Measurements from ENCODE around the gene SPTBN5. TPM values are rescaled to one million over a fixed set of nuclear protein-coding genes. Genes with fewer than 3 reads are reported as not detected.

SPTBN5 gene
- total RNA-seq, 2 experiments from 2014 or later, result 0.17 to 0.32 TPM

DNA sequence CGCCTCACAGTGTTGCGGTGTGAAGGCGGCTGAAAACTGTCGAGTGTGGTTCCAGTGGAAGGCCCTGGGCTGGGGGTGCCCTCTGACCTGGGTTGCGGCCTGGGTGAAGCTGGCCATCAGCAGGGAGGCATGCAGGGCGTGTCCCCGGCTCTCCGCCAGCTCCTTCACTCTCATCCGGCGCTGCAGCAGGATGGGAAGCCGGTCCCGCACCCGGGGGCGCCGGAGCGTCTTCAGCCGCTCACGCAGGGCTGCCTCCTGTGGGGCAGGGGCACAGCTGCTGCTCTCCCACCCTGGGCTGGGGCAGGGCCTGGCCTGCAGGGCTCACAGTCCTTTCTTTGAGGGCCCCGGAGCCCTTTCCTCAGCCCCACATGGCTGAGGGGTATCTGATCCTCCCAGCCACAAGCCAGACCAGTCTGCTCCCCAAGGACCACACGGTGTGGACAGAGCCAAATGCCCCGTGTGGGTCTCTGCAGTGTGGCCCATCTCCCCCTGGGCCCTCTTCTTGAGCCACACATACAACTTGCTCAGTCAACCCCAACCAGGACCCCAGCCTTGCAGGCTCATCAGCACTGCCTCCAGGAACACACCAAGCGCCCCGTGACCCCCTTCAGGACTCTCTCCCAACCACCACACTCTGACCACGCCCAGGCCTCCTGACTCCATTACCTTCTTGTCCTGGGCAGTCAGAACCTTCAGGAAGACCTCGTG is 26.8 kb downstream of the SPTBN5 start:
- peaks cover 8% of the 10 kb centered on the region for H3K4me1 Mint-ChIP-seq (ENCODE audit: low read depth)
- no peaks in the 10 kb centered on the region for H3K36me3 Mint-ChIP-seq (ENCODE audit: low read depth)
- no peak for DNase-seq
- H3K27ac Mint-ChIP-seq, result no peak overlapping the region
- H3K27me3 Mint-ChIP-seq (ENCODE audit: low read depth), result no peaks in the 10 kb centered on the region
- no peak overlapping the region for H3K4me3 Mint-ChIP-seq
- intact Hi-C loops (cut with micrococcal nuclease), result no loop called here
- H3K9me3 Mint-ChIP-seq, result no peaks in the 10 kb centered on the region
- CTCF ChIA-PET, result no interaction called here

DNA sequence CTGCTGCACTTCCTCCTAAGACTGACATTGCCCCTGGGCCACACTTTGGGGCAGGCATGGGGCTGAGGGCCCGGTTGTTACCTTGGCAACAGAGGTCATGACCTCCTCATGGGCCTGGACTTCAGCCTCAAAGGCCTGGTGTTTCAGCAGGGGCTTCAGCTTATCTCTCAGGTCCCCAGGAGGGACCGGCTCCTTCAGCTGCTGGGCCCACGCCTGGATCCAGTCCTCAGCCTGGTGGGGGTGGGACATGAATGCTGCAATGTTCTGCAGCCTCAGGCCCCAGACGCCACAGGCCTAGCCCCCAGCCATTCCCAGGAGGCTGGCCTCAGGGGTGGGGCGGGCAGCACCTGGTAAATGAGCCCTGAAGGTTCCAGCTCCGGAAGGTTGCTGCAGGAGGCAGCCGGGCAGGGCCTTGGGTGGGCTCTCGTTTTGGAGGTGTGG is 27.6 kb downstream of the SPTBN5 start:
- no peaks in the 10 kb centered on the region for H3K9me3 Mint-ChIP-seq
- no peak overlapping the region for H3K27ac Mint-ChIP-seq
- H3K36me3 Mint-ChIP-seq (ENCODE audit: low read depth), result no peaks in the 10 kb centered on the region
- intact Hi-C loops (cut with micrococcal nuclease), result no loop called here
- DNase-seq, result no peak
- H3K4me1 Mint-ChIP-seq (ENCODE audit: low read depth), result peaks cover 8% of the 10 kb centered on the region
- CTCF ChIA-PET, result no interaction called here
- no peaks in the 10 kb centered on the region for H3K27me3 Mint-ChIP-seq (ENCODE audit: low read depth)
- no peak overlapping the region for H3K4me3 Mint-ChIP-seq

DNA sequence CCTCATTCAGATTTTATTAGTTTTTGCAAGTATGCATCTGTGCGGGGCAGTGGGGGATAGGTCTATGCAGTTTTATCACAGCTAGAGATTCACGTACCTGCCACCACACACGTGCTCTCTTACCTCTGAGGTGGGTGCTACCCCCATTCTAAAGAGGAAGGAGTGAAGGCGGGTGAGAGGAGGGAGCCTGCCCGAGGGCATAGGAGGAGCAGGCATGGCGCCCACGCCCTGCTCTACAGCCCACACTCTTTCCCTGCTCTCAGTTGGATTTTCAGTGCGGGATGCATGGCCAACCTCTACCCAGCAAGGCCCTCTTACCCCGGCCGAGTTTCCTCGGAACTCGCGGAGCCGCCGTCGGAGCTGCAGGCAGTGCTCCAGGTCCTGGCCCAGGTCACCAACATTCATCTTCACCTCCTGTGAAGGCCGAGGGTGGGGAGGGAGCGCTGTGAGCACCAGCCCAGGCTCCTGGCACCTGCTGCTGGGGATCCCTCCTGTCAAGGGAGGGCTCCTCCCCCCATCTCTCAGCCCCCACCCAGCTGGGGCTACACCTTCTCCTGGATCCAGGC is 28.3 kb downstream of the SPTBN5 start:
- H3K9me3 Mint-ChIP-seq, result no peaks in the 10 kb centered on the region
- no peaks in the 10 kb centered on the region for H3K27me3 Mint-ChIP-seq (ENCODE audit: low read depth)
- CTCF ChIA-PET, result interaction anchor here (0.5 kb wide), 1 partner anchor 50 kb away, joined by 3 read pairs; no protein-coding TSS in a partner anchor

DNA sequence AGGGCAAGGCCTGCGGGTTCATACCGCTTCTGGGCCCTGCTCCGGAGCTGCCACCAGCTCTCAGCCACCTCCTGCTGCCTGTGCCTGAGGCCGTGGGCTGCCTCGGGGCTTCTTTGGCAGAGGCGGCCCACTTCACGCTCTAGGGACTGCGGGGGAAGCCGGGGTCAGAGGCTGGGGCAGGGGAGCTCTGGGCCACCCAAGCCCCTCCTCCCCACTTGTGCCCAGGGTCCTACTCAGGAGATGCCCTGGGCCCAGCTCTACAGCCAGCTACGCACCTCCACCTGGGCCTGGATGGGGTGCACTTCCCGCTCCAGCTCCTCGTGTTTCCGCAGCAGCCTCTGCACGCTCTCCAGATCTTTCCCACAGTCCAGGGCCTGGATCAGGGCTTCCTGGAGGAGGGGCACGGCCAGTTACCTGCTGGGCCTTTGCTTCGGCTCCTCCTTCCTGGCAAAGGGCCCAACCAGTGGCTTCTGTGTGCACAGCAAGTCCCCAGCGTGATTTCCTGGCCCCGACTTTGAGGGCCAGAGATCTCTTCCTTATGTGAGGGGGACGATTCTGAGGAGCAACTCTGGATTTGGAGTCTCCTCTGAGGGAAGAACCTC is 31.2 kb downstream of the SPTBN5 start:
- Mint-ChIP-seq H3K27ac (no peak overlapping the region), H3K4me3 (no peak overlapping the region), H3K36me3 (ENCODE audit: low read depth) (no peaks in the 10 kb centered on the region), H3K4me1 (ENCODE audit: low read depth) (peaks cover 8% of the 10 kb centered on the region), H3K27me3 (ENCODE audit: low read depth) (no peaks in the 10 kb centered on the region), H3K9me3 (no peaks in the 10 kb centered on the region)
- CTCF ChIA-PET, result interaction anchor here (2.0 kb wide), 1 partner anchor 42 kb away, joined by 5 read pairs; no protein-coding TSS in a partner anchor
- intact Hi-C loops (cut with micrococcal nuclease), result no loop called here
- no peak for DNase-seq

More for the DNA sequence above, 28.3 kb downstream of the SPTBN5 start:
- peaks cover 4% of the 10 kb centered on the region for H3K4me1 Mint-ChIP-seq (ENCODE audit: low read depth)
- no peak for DNase-seq
- H3K27ac Mint-ChIP-seq, result no peak overlapping the region
- no peak overlapping the region for H3K4me3 Mint-ChIP-seq
- H3K36me3 Mint-ChIP-seq (ENCODE audit: low read depth), result no peaks in the 10 kb centered on the region
- intact Hi-C loops (cut with micrococcal nuclease), result no loop called here

DNA sequence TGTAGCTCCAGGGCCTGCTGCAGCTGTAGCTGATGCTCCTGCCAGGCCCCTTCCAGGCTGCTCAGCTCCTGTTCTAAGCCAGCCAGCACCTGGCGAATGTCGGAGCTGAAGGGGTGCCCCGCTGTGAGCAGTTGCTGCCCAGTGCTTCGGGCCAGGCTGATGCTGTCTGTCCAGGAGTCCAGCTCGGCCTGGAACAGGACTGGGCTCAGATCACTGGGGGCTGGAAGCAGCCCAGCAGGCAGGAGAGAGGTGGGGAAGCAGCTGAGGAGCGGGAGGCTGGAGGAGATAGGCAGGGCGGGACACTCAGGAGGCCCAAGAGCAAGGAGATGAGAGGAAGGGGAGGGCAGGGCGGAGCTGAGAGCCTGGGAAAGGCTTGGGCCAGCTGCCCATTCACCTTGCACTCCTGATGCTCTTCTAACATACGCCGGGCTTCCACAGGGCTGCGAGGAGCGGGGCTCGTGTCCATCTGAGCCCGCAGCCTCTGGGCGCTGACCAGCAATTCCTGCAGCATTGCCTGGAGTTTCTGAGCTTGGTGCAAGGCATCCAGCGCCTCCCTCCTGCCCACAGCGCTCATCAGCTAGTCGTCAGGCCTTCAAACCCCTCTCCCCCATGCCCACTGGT is 32.0 kb downstream of the SPTBN5 start:
- intact Hi-C loops (cut with micrococcal nuclease), result no loop called here
- Mint-ChIP-seq H3K4me3 (no peak overlapping the region), H3K9me3 (no peaks in the 10 kb centered on the region), H3K4me1 (ENCODE audit: low read depth) (peaks cover 8% of the 10 kb centered on the region), H3K36me3 (ENCODE audit: low read depth) (no peaks in the 10 kb centered on the region), H3K27ac (no peak overlapping the region), H3K27me3 (ENCODE audit: low read depth) (no peaks in the 10 kb centered on the region)
- CTCF ChIA-PET, result interaction anchor here (1.1 to 2.0 kb wide), 2 partner anchors 19 to 43 kb away, joined by 3 to 5 read pairs; no protein-coding TSS in a partner anchor
- DNase-seq, result no peak

DNA sequence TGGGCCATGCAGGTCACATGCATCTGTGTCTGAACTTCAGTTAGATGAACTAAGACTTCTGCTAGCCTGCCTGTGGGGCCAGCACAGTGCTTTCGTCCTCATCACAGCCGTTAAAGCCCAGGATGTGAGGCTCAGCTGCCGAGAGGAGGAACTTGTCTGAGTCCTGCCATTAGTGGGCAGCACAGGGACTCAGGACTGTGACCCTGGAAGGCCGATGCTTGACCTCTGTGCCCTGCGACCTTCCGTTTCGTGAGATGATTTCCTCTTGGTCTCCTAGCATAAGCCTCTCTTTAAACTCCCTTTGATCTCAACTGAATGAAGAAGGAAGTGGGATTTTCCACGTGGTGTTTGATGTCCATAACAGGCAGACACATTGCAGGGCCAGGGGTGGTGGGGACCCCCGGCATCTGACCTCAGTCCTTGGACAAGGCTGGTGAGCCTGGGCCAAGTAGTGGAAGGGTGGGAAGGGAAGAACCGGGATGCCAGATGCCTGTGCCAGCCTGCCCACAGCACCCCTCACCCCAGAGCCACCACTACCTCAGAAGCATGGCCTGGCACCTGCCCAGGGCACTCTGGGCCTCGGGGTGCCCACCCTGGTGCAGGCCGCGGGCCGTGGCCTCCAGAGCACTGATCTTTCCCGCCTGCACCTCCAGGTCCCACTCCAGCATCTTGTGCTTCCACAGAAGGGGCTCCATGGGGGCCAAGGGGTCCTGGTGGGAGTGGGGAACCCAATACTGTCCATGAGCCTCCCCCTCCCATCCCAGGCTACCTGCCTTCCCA is 33.6 kb downstream of the SPTBN5 start:
- Mint-ChIP-seq H3K36me3 (ENCODE audit: low read depth) (no peaks in the 10 kb centered on the region), H3K9me3 (no peaks in the 10 kb centered on the region), H3K4me3 (no peak overlapping the region), H3K27ac (no peak overlapping the region), H3K27me3 (ENCODE audit: low read depth) (no peaks in the 10 kb centered on the region), H3K4me1 (ENCODE audit: low read depth) (peaks cover 8% of the 10 kb centered on the region)
- intact Hi-C loops (cut with micrococcal nuclease), result no loop called here
- CTCF ChIA-PET, result interaction anchor here (0.8 to 2.0 kb wide), 2 partner anchors 16 to 44 kb away, joined by 3 to 5 read pairs; no protein-coding TSS in a partner anchor
- DNase-seq, result no peak

DNA sequence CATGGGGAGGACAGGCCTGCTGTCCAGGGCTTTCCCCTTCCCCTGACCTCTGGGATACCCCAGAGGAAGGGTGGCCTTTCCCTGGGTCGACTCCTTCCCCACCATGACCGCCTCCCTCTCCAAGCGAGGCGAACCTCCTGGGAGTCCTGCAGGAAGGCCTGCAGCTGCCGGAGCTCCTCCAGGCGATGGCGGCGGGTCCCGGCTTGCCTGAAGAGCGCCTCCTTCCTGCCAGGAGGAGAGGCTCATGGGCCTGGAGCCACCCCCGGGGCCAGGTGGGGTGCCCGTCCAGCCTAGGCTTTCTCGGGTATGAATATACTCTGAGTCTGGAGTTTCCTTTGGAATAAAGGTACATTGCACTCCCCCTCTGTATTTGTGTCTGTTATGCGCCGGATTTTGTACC is 35.1 kb downstream of the SPTBN5 start:
- no peak for DNase-seq
- CTCF ChIA-PET, result interaction anchor here (0.7 to 1.1 kb wide), 2 partner anchors 50 to 60 kb away, joined by 3 read pairs; no protein-coding TSS in a partner anchor
- H3K27ac Mint-ChIP-seq, result no peak overlapping the region
- no peaks in the 10 kb centered on the region for H3K36me3 Mint-ChIP-seq (ENCODE audit: low read depth)
- H3K4me1 Mint-ChIP-seq (ENCODE audit: low read depth), result peaks cover 8% of the 10 kb centered on the region
- no peak overlapping the region for H3K4me3 Mint-ChIP-seq
- intact Hi-C loops (cut with micrococcal nuclease), result no loop called here
- no peaks in the 10 kb centered on the region for H3K27me3 Mint-ChIP-seq (ENCODE audit: low read depth)
- H3K9me3 Mint-ChIP-seq, result no peaks in the 10 kb centered on the region

DNA sequence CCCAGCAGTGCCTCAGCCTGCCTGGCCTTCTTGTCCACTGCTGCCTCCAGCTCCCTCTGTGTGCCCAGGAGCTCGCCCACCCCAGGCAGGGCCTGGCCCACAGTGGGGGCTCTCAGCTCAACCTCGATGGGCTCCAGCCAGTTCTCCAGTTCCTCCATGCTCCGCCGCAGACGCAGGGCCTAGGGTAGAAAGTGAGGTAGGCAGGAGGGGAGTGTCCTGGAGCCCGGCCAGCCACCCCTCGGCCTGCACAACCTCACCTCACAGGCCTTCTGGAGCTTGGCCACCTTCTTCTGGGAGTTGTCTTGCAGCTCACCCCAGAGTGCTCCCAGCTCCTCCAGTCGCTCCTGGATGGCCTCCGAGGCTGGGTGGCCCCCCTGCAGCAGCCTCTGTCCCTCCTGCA is 36.5 kb downstream of the SPTBN5 start:
- intact Hi-C loops (cut with micrococcal nuclease), result no loop called here
- no peaks in the 10 kb centered on the region for H3K9me3 Mint-ChIP-seq
- H3K27me3 Mint-ChIP-seq (ENCODE audit: low read depth), result no peaks in the 10 kb centered on the region
- no peak for DNase-seq
- no peaks in the 10 kb centered on the region for H3K36me3 Mint-ChIP-seq (ENCODE audit: low read depth)
- CTCF ChIA-PET, result interaction anchor here (1.4 kb wide), 1 partner anchor 46 kb away, joined by 4 read pairs; no protein-coding TSS in a partner anchor
- no peak overlapping the region for H3K4me3 Mint-ChIP-seq
- no peak overlapping the region for H3K27ac Mint-ChIP-seq
- H3K4me1 Mint-ChIP-seq (ENCODE audit: low read depth), result peaks cover 8% of the 10 kb centered on the region

DNA sequence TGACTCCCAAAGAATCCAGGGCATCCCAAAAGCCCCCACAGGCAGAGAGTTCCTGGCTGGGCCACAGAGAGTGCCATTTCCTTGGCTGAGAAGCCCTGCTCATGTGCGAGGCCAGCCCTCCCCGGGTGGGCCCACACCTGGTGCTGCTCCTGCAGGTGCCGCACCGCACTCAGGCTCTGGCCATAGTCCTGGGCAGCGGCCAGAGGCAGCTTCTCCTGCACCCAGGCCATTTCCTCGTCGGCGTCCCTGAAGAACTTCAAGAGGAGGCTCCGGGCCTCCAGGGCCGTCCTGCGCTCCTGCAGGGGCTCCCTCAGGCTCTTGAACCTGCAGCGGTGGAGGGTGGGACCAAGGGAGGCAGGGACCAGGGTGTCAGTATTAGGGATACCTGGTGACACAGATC is 37.1 kb downstream of the SPTBN5 start:
- no peaks in the 10 kb centered on the region for H3K27me3 Mint-ChIP-seq (ENCODE audit: low read depth)
- H3K36me3 Mint-ChIP-seq (ENCODE audit: low read depth), result no peaks in the 10 kb centered on the region
- no peaks in the 10 kb centered on the region for H3K9me3 Mint-ChIP-seq
- no peak overlapping the region for H3K27ac Mint-ChIP-seq
- CTCF ChIA-PET, result no interaction called here
- peaks cover 8% of the 10 kb centered on the region for H3K4me1 Mint-ChIP-seq (ENCODE audit: low read depth)
- intact Hi-C loops (cut with micrococcal nuclease), result no loop called here
- no peak for DNase-seq
- no peak overlapping the region for H3K4me3 Mint-ChIP-seq

DNA sequence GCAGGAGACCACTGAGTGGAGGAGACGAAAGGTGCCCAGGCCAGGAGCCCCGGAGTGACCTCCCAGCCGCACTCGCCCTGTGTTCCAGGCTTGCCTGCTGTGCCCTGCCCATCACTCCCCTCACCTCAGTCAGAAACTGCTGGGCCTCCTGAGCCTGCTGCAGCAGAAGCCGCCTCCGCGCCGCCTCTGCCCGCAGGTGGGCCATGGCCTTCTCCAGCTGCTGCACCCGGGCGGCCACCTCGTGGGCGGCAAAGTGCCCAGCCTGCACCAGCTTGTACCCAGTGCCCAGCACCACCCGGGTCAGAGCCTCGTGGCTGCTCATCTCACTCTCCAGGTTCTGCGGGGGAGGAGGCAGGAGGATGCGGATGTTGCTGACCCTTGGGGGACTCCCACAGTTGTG is 37.6 kb downstream of the SPTBN5 start:
- CTCF ChIA-PET, result no interaction called here
- Mint-ChIP-seq H3K4me3 (no peak overlapping the region), H3K36me3 (ENCODE audit: low read depth) (no peaks in the 10 kb centered on the region), H3K27ac (no peak overlapping the region), H3K27me3 (ENCODE audit: low read depth) (no peaks in the 10 kb centered on the region), H3K9me3 (no peaks in the 10 kb centered on the region), H3K4me1 (ENCODE audit: low read depth) (peaks cover 8% of the 10 kb centered on the region)
- no peak for DNase-seq
- intact Hi-C loops (cut with micrococcal nuclease), result no loop called here

DNA sequence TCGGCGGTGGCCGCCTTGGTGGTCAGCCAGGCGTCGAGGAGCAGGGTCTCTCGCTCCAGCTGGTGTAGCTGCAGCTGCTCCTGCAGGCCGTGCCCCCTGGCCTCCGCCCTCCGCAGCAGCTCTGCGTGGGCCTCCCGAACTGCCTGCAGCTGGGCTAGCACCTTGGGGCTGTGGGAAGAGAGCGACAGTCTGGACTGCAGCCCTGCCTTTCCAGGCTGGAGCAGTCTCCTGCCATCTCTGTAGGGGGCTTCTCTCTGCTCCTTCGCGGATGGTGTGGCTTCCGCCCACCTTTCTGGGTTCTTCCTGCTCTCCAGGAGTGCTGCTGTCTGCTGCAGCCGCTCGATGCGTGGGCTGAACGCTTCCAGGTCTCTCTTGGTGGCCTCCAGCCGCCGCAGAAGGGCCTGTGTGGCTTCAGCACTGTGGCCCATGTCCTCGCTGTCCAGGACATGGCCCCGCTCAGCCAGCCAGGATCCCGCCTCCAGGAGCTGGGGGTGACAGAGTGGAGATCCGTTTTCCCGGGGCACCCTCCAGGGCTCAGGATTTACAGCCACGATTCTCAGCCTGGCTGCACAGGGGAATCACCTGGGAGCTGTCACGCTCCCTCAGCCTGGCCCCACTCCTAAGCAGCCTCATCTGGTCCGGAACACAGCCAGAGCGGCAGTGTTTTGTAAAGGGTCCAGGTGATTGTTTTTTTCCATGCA is 38.4 kb downstream of the SPTBN5 start:
- H3K4me3 Mint-ChIP-seq, result no peak overlapping the region
- DNase-seq, result no peak
- no peaks in the 10 kb centered on the region for H3K36me3 Mint-ChIP-seq (ENCODE audit: low read depth)
- no peak overlapping the region for H3K27ac Mint-ChIP-seq
- peaks cover 5% of the 10 kb centered on the region for H3K4me1 Mint-ChIP-seq (ENCODE audit: low read depth)
- H3K9me3 Mint-ChIP-seq, result no peaks in the 10 kb centered on the region
- intact Hi-C loops (cut with micrococcal nuclease), result no loop called here
- no peaks in the 10 kb centered on the region for H3K27me3 Mint-ChIP-seq (ENCODE audit: low read depth)
- CTCF ChIA-PET, result no interaction called here
